WTC11 (cell line): ENCODE measurements around the gene CORO2B. TPM values are rescaled to one million over a fixed set of nuclear protein-coding genes. Genes with fewer than 3 reads are reported as not detected.

Experiments used
- ATAC-seq: fragments of 200-7000 bp; cut with Tn5 transposase; 2 replicates; pipeline ENCODE4 v1.10.0; 2021; ENCODE audit warnings: mild to moderate bottlenecking, moderate library complexity
- CTCF ChIA-PET: fragments of 300-600 bp; sonication (Branson Sonifier 250); formaldehyde crosslinking; loops from one replicate; lab custom pipeline; 2021; ENCODE audit warnings: antibody characterized with exemption; lab: Charles Lee
- POLR2A ChIA-PET: fragments of 350-600 bp; sonication (Branson Sonifier 250); formaldehyde crosslinking; loops from one replicate; lab custom pipeline; 2021; ENCODE audit warnings: antibody characterized with exemption; lab: Charles Lee
- DNase-seq: peaks from one replicate; pipeline ENCODE4 v3.0.0; 2021; ENCODE audit warnings: low spot score
- H3K27ac Mint-ChIP-seq: 2 replicates; pipeline ENCODE4 v1.8.0; 2021; ENCODE audit warnings: mixed read lengths
- H3K27me3 Mint-ChIP-seq: 2 replicates; pipeline ENCODE4 v1.8.0; 2021; ENCODE audit warnings: low read depth, mild to moderate bottlenecking, moderate library complexity, mixed read lengths
- H3K36me3 Mint-ChIP-seq: 2 replicates; pipeline ENCODE4 v1.8.0; 2021; ENCODE audit warnings: mixed read lengths
- H3K4me1 Mint-ChIP-seq: 2 replicates; pipeline ENCODE4 v1.8.0; 2022; ENCODE audit warnings: mixed read lengths
- H3K4me3 Mint-ChIP-seq: 2 replicates; pipeline ENCODE4 v1.8.0; 2021; ENCODE audit warnings: mild to moderate bottlenecking, moderate library complexity, mixed read lengths
- H3K9me3 Mint-ChIP-seq: 2 replicates; pipeline ENCODE4 v1.8.0; 2021; ENCODE audit warnings: mixed read lengths
- ARID4B ChIP-seq: sonication (generic); formaldehyde crosslinking; IDR thresholded peaks from 2 replicates; pipeline ENCODE4 v1.8.0; 2023; ENCODE audit warnings: missing genetic modification reagents, mild to moderate bottlenecking, borderline replicate concordance
- CREM ChIP-seq: sonication (generic); formaldehyde crosslinking; IDR thresholded peaks from 2 replicates; pipeline ENCODE4 v1.8.1; 2022; ENCODE audit warnings: mild to moderate bottlenecking, missing genetic modification reagents, moderate library complexity
- E2F1 ChIP-seq: sonication (generic); formaldehyde crosslinking; IDR thresholded peaks from 2 replicates; pipeline ENCODE4 v1.8.0; 2022; ENCODE audit warnings: mild to moderate bottlenecking, missing genetic modification reagents
- E2F5 ChIP-seq: sonication (generic); formaldehyde crosslinking; IDR thresholded peaks from 2 replicates; pipeline ENCODE4 v1.8.1; 2022; ENCODE audit warnings: mild to moderate bottlenecking, moderate library complexity, missing genetic modification reagents
- IRF2 ChIP-seq: sonication (generic); formaldehyde crosslinking; IDR thresholded peaks from 2 replicates; pipeline ENCODE4 v1.8.0; 2022; ENCODE audit warnings: low read depth, missing genetic modification reagents, borderline replicate concordance
- MYBL2 ChIP-seq: sonication (generic); formaldehyde crosslinking; IDR thresholded peaks from 2 replicates; pipeline ENCODE4 v1.8.1; 2023; ENCODE audit warnings: mild to moderate bottlenecking, moderate library complexity, missing genetic modification reagents
- PREB ChIP-seq: sonication (generic); formaldehyde crosslinking; IDR thresholded peaks from 2 replicates; pipeline ENCODE4 v1.8.1; 2022; ENCODE audit warnings: mild to moderate bottlenecking, missing genetic modification reagents, moderate library complexity, borderline replicate concordance
- TCF7 ChIP-seq: sonication (generic); formaldehyde crosslinking; IDR thresholded peaks from 2 replicates; pipeline ENCODE4 v1.8.0; 2022; ENCODE audit warnings: mild to moderate bottlenecking, low read depth, missing genetic modification reagents, moderate library complexity
- TP53 ChIP-seq: sonication (generic); formaldehyde crosslinking; IDR thresholded peaks from 2 replicates; pipeline ENCODE4 v1.8.1; 2023; ENCODE audit warnings: mild to moderate bottlenecking, missing genetic modification reagents
- USF1 ChIP-seq: sonication (generic); formaldehyde crosslinking; IDR thresholded peaks from 2 replicates; pipeline ENCODE4 v1.8.0; 2022; ENCODE audit warnings: mild to moderate bottlenecking, missing genetic modification reagents
- ZNF232 ChIP-seq: sonication (generic); formaldehyde crosslinking; IDR thresholded peaks from 2 replicates; pipeline ENCODE4 v1.8.0; 2022; ENCODE audit warnings: mild to moderate bottlenecking, missing genetic modification reagents
- ZNF512 ChIP-seq: sonication (generic); formaldehyde crosslinking; IDR thresholded peaks from 2 replicates; pipeline ENCODE4 v1.8.1; 2022; ENCODE audit warnings: missing genetic modification reagents, borderline replicate concordance
- ZNF532 ChIP-seq: fragments of 250-450 bp; sonication (Bioruptor Pico); IDR thresholded peaks from 2 replicates; pipeline ENCODE4 v1.9.0; 2021; ENCODE audit warnings: mild to moderate bottlenecking, borderline replicate concordance
- total RNA-seq: library from RNA; stranded (reverse); gene quantifications from 3 replicates; pipeline ENCODE4 v1.2.3, GENCODE V29; 2021
- TF ChIP-seq, protein P1 (sequence below): fragments of 250-450 bp; sonication (Bioruptor Pico); IDR thresholded peaks from 2 replicates; pipeline ENCODE4 v2.1.2; 2022; ENCODE audit warnings: mild to moderate bottlenecking, moderate library complexity
- TF ChIP-seq, protein P2 (sequence below): sonication (generic); formaldehyde crosslinking; IDR thresholded peaks from 2 replicates; pipeline ENCODE4 v1.8.0; 2022; ENCODE audit warnings: mild to moderate bottlenecking, missing genetic modification reagents
- TF ChIP-seq, protein P3 (sequence below): fragments of 250-450 bp; sonication (Bioruptor Pico); IDR thresholded peaks from 2 replicates; pipeline ENCODE4 v1.8.0; 2021; ENCODE audit warnings: mild to moderate bottlenecking

CORO2B gene
- total RNA-seq, 1 experiment from 2014 or later = 4.9 TPM

DNA sequence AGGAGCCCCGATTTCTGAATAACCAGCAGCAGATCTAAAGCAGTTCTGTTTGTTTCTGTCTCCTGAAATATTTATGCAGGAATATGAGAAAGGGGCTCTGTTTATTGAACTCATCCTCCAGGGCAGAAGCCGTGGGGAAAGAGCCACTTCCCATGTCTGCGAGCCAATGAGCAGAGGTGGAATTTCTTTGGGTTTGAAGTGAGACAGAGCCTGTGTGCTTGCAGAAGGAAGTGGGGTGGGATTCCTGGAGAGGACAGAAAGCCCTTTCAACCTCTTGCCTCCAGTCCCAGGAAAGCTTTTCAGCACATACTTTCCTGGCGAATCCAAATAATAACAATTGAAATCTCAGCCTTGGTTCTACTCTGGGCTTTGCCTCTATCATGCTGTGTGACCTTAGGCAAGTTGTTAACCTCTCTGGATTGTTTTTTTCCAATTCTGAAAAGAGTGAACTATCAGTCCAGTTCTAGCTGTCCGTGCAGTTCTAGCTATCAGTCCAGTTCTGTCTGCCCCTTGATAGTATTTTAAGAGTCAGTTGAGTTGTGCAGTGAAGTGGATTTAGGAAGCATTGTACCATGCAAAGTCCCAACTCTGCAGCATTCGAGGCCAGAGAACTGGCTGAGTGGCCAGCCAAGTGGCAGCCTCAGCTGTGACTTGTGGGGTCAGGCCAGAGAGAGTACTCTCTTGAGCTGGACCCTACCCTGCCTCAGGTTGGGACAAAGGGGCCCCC lies 15.9 kb downstream of the CORO2B start:
- POLR2A ChIA-PET = no interaction called here
- Mint-ChIP-seq H3K4me1 (peaks cover 35% of the 10 kb centered on the region), H3K27me3 (no peaks in the 10 kb centered on the region; the same call in 1 of the 2 replicates), H3K4me3 (no peak overlapping the region), H3K27ac (no peak overlapping the region), H3K9me3 (no peaks in the 10 kb centered on the region), H3K36me3 (no peaks in the 10 kb centered on the region)
- no peak for DNase-seq
- no peak for ATAC-seq
- CTCF ChIA-PET = interaction anchor here (1.4 kb wide), 1 partner anchor 79 kb away, joined by 6 read pairs; no protein-coding TSS in a partner anchor
- TF ChIP-seq, protein P1, sequence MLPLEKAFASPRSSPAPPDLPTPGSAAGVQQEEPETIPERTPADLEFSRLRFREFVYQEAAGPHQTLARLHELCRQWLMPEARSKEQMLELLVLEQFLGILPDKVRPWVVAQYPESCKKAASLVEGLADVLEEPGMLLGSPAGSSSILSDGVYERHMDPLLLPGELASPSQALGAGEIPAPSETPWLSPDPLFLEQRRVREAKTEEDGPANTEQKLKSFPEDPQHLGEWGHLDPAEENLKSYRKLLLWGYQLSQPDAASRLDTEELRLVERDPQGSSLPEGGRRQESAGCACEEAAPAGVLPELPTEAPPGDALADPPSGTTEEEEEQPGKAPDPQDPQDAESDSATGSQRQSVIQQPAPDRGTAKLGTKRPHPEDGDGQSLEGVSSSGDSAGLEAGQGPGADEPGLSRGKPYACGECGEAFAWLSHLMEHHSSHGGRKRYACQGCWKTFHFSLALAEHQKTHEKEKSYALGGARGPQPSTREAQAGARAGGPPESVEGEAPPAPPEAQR = no peak
- no peak for TF ChIP-seq E2F1 (CRISPR knock-in tag)
- TF ChIP-seq IRF2 = no peak
- TF ChIP-seq ZNF532 (CRISPR knock-in tag) = no peak
- TF ChIP-seq ZNF512 = no peak
- TF ChIP-seq, protein P2, sequence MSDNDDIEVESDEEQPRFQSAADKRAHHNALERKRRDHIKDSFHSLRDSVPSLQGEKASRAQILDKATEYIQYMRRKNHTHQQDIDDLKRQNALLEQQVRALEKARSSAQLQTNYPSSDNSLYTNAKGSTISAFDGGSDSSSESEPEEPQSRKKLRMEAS (CRISPR knock-in tag) = no peak
- TF ChIP-seq CREM = no peak
- no peak for TF ChIP-seq MYBL2 (CRISPR knock-in tag)
- no peak for TF ChIP-seq USF1 (CRISPR knock-in tag)
- no peak for TF ChIP-seq TP53 (CRISPR knock-in tag)
- TF ChIP-seq, protein P3, sequence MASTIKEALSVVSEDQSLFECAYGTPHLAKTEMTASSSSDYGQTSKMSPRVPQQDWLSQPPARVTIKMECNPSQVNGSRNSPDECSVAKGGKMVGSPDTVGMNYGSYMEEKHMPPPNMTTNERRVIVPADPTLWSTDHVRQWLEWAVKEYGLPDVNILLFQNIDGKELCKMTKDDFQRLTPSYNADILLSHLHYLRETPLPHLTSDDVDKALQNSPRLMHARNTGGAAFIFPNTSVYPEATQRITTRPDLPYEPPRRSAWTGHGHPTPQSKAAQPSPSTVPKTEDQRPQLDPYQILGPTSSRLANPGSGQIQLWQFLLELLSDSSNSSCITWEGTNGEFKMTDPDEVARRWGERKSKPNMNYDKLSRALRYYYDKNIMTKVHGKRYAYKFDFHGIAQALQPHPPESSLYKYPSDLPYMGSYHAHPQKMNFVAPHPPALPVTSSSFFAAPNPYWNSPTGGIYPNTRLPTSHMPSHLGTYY (CRISPR knock-in tag) = no peak
- TF ChIP-seq ARID4B (CRISPR knock-in tag) = no peak
- no peak for TF ChIP-seq TCF7
- no peak for TF ChIP-seq PREB (CRISPR knock-in tag)
- TF ChIP-seq ZNF232 (CRISPR knock-in tag) = no peak
- TF ChIP-seq E2F5 (CRISPR knock-in tag) = no peak
